HG03066 (cell line): Measurements from ENCODE around the gene RB1.
"Not testable (repeated sequence)": the region's sequence is repeated elsewhere in the genome, so short reads cannot be mapped to it uniquely, and the experiment has no call there.

Source experiments
- ATAC-seq: cut with Tn5 transposase; IDR thresholded peaks from one replicate; pipeline ENCODE4 v1.9.1; 2021; ENCODE audit warnings: low read depth; ENCODE audit not compliant: unreplicated experiment

The RB1 gene

DNA sequence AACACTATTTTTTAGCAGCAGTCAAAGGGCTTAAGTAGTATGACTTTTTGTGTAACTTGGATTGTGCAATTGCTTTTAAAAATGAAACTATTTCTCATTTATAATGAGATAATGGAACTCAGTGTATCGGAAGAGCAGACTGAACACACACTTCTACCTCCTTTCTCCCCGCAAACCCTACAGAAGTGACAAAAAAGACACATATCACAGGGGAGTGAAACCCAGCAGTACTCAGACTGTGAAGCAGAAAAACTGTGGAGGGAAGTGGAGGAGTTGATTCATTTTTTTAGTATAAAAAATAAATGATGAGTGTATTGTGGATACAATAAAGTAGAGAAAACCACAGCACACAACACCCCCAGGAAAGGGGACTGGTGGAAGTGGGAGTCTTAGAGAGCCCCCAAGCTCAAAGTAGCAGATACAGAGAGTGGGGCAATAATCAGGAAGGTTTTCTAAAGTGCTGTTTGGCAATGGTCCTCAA, 99.6 kb downstream of the RB1 start:
- no peak for ATAC-seq

- ATAC-seq: no peak
These were observed 100.4 kb downstream of the RB1 start for GRCh38 chr13:48403913-48404312.

- no peak for ATAC-seq
These were observed 101.4 kb downstream of the RB1 start for GRCh38 chr13:48404952-48405351.

GRCh38 chr13:48405875-48406274, 102.3 kb downstream of the RB1 start:
- ATAC-seq: no peak

- ATAC-seq: no peak
These were observed 106.6 kb downstream of the RB1 start for GRCh38 chr13:48410199-48410598.

DNA sequence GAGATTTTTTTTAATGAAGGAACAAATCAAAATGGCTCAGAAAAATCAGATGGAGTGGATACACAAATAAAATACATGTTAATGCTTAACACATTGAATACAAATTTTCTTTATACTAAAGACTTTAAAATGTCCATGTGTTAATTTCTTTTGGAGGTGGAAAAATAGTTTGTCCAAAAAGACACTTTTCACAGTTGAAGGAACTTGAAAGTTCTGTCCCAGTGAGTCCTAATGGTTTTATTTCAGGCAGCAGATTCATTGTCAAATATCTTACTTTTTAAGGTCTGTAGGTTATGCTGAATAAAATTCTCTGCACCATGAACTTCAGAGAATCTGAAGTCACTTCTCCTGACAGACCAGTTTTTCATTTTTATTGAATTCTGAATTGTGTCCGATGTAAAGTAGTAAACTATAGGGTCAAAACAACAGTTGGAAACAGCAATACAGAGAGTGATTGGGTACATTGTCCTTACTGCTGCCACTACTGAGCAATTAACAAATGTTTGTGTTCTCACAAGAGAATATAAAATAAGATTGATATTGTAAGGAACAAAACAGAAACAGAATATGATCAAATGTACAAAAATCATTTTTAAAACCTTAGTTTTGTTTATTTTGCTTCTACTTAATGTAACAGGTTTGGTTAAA, 107.7 kb downstream of the RB1 start:
- no peak for ATAC-seq

GRCh38 chr13:48411841-48412531, 108.4 kb downstream of the RB1 start:
- ATAC-seq: no peak

DNA sequence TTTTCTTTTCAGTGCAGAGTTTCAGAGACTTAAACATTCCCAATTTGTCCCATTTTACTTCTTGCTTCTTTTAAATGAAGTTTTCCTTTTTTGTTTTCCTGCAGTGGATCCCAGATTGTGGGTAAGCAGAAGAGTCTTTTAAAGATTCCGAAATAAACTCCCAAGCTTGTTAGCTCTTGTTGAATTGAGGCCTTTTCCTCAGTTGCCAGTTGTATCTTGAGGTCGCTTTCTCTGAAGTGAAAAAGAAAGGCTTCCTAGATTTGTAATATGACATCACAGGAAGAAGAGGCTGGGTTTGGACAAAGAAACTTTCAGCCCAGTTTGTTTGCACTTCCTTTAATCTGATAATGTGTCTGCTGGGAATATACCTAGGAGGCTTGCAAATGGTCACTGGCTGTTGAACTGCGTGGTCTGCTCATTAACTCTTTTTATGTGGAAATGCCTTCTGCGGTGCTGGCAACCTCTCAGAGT, 109.4 kb downstream of the RB1 start, which contains the start of gene LPAR6:
Gene LPAR6 (minus strand): TSS at position 233 of the 471 bp plus-strand sequence. CDS start 690 bp downstream, outside the sequence.
- ATAC-seq: no peak

DNA sequence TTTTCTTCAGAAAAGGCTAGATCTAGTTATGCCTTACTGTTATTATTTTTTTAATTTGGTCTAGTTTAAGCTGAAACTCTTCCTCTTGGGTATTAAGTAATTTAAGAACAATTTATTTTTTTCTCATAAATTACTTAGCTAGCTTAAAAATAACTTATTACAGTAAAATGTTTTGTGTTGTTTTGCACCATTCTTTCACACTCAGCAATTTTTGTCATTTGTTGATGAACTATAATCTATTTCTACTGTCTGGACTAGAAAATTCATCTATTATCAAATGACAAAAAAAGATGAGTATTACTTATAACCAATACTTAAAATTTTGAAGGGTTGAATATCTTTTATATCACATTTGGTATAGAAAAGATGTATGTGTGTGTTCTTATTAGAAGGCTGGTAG, 111.0 kb downstream of the RB1 start:
- no peak for ATAC-seq

DNA sequence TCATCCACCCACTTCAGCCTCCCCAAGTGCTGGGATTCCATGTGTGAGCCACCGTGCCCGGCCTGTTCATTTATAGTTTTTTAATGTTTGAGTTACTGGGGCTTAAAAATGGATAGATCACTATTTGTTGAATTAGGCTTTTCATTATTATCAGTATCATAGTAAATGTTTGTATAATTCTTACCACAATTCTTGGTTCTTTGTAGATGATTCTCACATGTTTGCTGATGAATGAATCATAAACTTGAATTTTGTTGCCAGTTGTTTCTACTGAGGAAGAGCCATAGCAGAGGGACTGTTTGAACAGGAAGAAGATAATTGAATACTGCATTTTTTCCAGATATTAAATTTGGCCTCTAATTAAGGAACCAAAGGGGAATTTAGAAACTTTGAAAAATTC, 112.0 kb downstream of the RB1 start:
- ATAC-seq: no peak

- not testable (repeated sequence) for ATAC-seq
These were observed 118.5 kb downstream of the RB1 start for GRCh38 chr13:48422003-48422402.

DNA sequence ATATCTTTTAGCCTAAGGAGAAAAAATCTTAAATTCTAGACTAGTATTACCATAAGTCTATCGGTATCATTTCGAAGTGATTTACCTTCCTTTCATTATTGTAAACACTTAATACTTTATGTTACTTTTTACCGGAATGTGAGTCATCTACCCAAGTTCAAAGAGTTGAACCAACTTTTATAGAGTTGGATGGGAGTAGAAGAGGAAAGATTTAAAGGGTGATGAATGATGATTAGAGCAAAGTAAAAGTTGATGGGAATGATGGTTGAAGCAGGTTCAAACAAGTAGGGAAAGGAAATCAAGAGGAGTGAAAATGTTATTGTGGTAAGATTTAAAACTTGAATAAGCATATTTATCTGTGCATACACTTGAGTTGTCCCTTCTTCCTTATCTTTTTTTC, 120.7 kb downstream of the RB1 start:
- ATAC-seq: no peak

- ATAC-seq: no peak
These were observed 122.5 kb downstream of the RB1 start for GRCh38 chr13:48426052-48426451.

DNA sequence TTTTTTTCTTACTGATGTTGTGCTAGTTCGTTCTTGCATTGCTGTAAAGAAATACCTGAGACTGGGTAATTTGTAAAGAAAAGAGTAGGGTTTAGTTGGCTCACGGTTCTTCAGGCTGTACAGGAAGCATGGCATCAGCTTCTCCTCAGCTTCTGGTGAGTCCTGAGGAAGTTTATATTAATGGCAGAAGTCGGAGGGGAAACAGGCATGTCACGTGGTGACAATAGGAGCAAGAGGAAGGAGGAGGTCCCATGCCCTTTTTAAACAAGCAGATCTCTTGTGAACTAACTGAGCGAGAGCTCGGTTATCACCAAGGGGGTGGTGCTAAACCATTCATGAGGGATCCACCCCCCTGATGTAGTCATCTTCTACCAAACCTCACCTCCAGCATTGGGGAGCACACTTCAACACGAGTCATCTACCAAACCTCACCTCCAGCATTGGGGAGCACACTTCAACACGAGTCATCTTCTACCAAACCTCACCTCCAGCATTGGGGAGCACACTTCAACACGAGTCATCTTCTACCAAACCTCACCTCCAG, 123.3 kb downstream of the RB1 start:
- not testable (repeated sequence) for ATAC-seq

GRCh38 chr13:48429036-48429435, 125.5 kb downstream of the RB1 start:
- no peak for ATAC-seq

DNA sequence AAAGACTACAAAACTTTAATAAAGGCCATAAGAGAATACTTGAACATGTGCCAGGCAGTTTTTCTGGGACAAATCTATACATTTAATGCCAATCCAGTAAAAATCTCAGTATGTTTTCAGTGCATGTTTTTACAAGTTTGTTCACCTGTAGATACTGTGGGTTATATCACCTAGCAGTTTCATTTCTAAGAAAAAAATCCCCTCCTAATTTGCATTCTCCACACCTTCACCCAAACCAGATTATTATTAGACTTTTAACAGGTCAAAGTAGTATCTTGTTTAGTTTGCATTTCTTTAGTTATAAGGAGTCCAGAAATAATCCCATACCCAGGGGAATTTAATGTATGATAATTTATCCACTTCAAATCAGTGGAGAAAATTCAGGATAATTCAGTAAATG, 126.3 kb downstream of the RB1 start:
- ATAC-seq: peak; percentile 67

- no peak for ATAC-seq
These were observed 127.9 kb downstream of the RB1 start for GRCh38 chr13:48431431-48431830.

- ATAC-seq: no peak
These were observed 128.6 kb downstream of the RB1 start for GRCh38 chr13:48431987-48432615.

- no peak for ATAC-seq
These were observed 130.6 kb downstream of the RB1 start for GRCh38 chr13:48434200-48434599.

DNA sequence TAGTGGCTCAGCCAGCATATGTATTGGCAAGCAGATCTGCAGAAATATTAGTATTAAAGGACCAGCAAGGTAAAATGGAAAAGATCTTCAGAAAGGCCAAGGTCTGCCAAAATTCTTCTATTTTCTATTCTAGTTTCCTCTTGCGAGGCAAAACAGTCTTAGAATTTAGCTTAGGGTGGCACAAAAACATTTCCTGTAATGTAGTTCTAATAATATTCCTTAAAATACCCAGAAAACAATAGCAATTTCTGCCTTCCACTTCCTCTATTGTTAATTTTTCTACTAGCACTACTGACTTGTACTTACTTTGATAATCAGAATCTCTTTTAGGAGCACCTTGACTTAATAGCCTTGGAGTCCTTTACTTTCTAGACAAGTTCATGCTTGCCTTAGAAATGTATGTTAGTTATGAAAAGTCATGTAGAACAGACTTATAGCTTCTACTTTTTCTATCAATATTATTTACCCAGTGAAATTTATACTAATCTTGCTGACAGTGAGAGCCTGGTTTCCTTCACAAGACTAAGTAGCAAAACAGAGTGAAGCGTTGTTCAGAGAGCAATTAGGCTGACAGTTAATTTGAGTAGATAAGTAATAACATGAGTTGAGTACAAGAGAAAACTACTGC, 133.2 kb downstream of the RB1 start:
- no peak for ATAC-seq

DNA sequence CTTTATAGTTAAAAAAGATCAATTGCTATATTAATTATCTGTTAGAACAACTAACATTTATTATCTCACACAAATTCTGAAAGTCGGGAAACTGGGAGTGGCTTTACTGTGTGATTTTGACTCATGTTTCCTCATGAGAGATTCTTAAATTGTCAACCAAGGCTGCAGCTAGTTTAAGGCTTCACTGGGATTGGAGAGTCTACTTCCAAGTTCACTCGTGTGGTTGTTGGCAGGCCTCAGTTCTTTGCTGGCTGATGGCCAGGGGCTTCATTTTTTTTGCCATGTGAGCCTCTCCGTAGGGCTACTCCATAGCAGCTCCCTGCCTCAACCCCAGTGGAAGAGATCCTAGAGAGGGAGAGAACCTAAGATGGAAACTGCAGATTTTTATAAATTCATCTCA, 133.8 kb downstream of the RB1 start:
- no peak for ATAC-seq
